Body of pancreas (tissue), 4 donors: ENCODE results near the gene LDLRAD3. TPM values are rescaled to one million over a fixed set of nuclear protein-coding genes. Genes with fewer than 3 reads are reported as not detected.
A peak's percentile ranks its signal among the peaks of the same experiment; 100 is the strongest.

Source experiments
- ATAC-seq: fragments of 150-250 bp; one replicate; pipeline ENCODE4 v1.9.1; 2016
- DNase-seq, 4 donors: peaks; one replicate each; pipeline ENCODE4 v3.0.0-alpha.2; 2019
- H3K27ac ChIP-seq, 4 donors: fragments of 200-600 bp; sonication (generic); 1 replicate in 3 of 4; 2 replicates in 1 of 4; pipeline versions ENCODE4 v1.5.1 to v1.6.1; 2016 to 2019; ENCODE audit warnings: mild to moderate bottlenecking in 1 of 4, mixed read lengths in 1 of 4, moderate library complexity in 1 of 4
- H3K27me3 ChIP-seq, 2 donors: fragments of 200-600 bp; sonication (generic); one replicate each; pipeline ENCODE4 v1.6.0; 2016; ENCODE audit warnings: mild to moderate bottlenecking in 1 of 2
- H3K36me3 ChIP-seq, 2 donors: fragments of 200-600 bp; sonication (generic); replicated peaks in 1 of 2; 2 replicates each; pipeline ENCODE4 v1.5.1; 2016; ENCODE audit warnings: low read depth in 2 of 2; ENCODE audit not compliant: insufficient read depth in 1 of 2
- H3K4me1 ChIP-seq: fragments of 200-600 bp; sonication (generic); one replicate; pipeline ENCODE4 v1.6.0; 2016
- H3K4me3 ChIP-seq, 2 donors: fragments of 200-600 bp; sonication (generic); 1 replicate in 1 of 2; 2 replicates in 1 of 2; pipeline ENCODE4 v1.5.1; 2016 to 2019
- H3K9me3 ChIP-seq, 3 donors: fragments of 200-600 bp; sonication (generic); 1 replicate in 2 of 3; 2 replicates in 1 of 3; pipeline ENCODE4 v1.5.1; 2016
- CTCF ChIP-seq, 7 experiments: fragments of 450-650 bp in 4 of 7; fragments of 200-600 bp in 3 of 7; sonication (generic) in 3 of 7; IDR thresholded peaks; one replicate each; pipeline ENCODE4 v1.5.1; 2016 to 2019; ENCODE audit warnings: antibody characterized with exemption in 7 of 7
- POLR2A ChIP-seq, 3 donors: fragments of 450-650 bp; IDR thresholded peaks; one replicate each; pipeline ENCODE4 v1.6.1; 2016; ENCODE audit warnings: antibody characterized with exemption in 3 of 3, mild to moderate bottlenecking in 2 of 3
- WGBS, 2 donors: methylation state at CpG; one replicate each; pipeline ENCODE4 v1.1.5; 2017; 5-methylcytosine and 5-hydroxymethylcytosine counted together
- intact Hi-C: fragments of 100-400 bp; cut with DNase I; formaldehyde crosslinking; loops from one replicate; pipeline ENCODE4 v1.15.1; 2023
- total RNA-seq, 2 donors: library from RNA; depleted of rRNA; stranded (reverse); fragments of >200 nt; gene quantifications; one replicate each; pipeline ENCODE4 v1.1.0, GENCODE V29; 2016

The LDLRAD3 gene
- total RNA-seq, 2 donors from 2014 or later: 5.7 to 7.9 TPM

GRCh38 chr11:36131721-36132397 is 188.0 kb downstream of the LDLRAD3 start:
- TF ChIP-seq POLR2A (IDR thresholded peaks at IDR 0.05): no peak
- TF ChIP-seq CTCF (IDR thresholded peaks at IDR 0.05): peak; percentile 28 to 50 (median 48)
- Histone ChIP-seq H3K27ac (no peak overlapping the region), H3K27me3 (no peaks in the 10 kb centered on the region), H3K4me3 (no peak overlapping the region), H3K9me3 (no peaks in the 10 kb centered on the region), H3K4me1 (no peaks in the 10 kb centered on the region), H3K36me3 (no peaks in the 10 kb centered on the region)
- intact Hi-C loops: no loop called here
- DNase-seq (peak; percentile 33 to 58 (median 52)), ATAC-seq (peak; percentile 70)
- 34 to 48% methylated on average over 8 of the region's 8 CpGs for whole genome bisulfite sequencing, 2 donors

GRCh38 chr11:36132940-36133339 is 189.1 kb downstream of the LDLRAD3 start:
- DNase-seq: no peak
- no peak overlapping the region for H3K4me3 ChIP-seq
- no peak for ATAC-seq
- no peaks in the 10 kb centered on the region for H3K9me3 ChIP-seq
- intact Hi-C loops: no loop called here
- no peaks in the 10 kb centered on the region for H3K27me3 ChIP-seq
- H3K4me1 ChIP-seq: no peaks in the 10 kb centered on the region
- TF ChIP-seq CTCF (IDR thresholded peaks at IDR 0.05): no peak
- no peak for TF ChIP-seq POLR2A (IDR thresholded peaks at IDR 0.05)
- no peaks in the 10 kb centered on the region for H3K36me3 ChIP-seq
- 86 to 94% methylated on average over 1 of the region's 1 CpG for WGBS, 2 donors
- no peak overlapping the region for H3K27ac ChIP-seq

GRCh38 chr11:36135076-36135475 is 191.2 kb downstream of the LDLRAD3 start:
- Histone ChIP-seq H3K36me3 (no peaks in the 10 kb centered on the region), H3K4me3 (no peak overlapping the region), H3K9me3 (no peaks in the 10 kb centered on the region), H3K27me3 (no peaks in the 10 kb centered on the region), H3K4me1 (no peaks in the 10 kb centered on the region), H3K27ac (no peak overlapping the region)
- WGBS, 2 donors: 32 to 41% methylated on average over 2 of the region's 2 CpGs
- ATAC-seq (no peak), DNase-seq (no peak)
- no peak for TF ChIP-seq CTCF (IDR thresholded peaks at IDR 0.05)
- TF ChIP-seq POLR2A (IDR thresholded peaks at IDR 0.05): no peak
- intact Hi-C loops: no loop called here

GRCh38 chr11:36139767-36140166 is 195.9 kb downstream of the LDLRAD3 start:
- intact Hi-C loops: no loop called here
- Histone ChIP-seq H3K27ac (no peak overlapping the region), H3K9me3 (no peaks in the 10 kb centered on the region), H3K27me3 (no peaks in the 10 kb centered on the region), H3K36me3 (no peaks in the 10 kb centered on the region), H3K4me3 (no peak overlapping the region), H3K4me1 (no peaks in the 10 kb centered on the region)
- TF ChIP-seq CTCF (IDR thresholded peaks at IDR 0.05) (no peak), POLR2A (IDR thresholded peaks at IDR 0.05) (no peak)
- ATAC-seq (no peak), DNase-seq (no peak)
- 92% methylated on average over 3 of the region's 3 CpGs for WGBS, 2 donors
